Activated CD8-positive, alpha-beta memory T cell treated with anti-CD3 and anti-CD28 coated beads for 48 hours (primary cell): ENCODE data around the gene ST8SIA6.

Experiments used
- DNase-seq, 3 experiments: peaks; one replicate each; pipeline ENCODE4 v3.0.0-alpha.2; 2020; ENCODE audit warnings: low read depth in 2 of 3, low spot score in 2 of 3

The ST8SIA6 gene

DNA sequence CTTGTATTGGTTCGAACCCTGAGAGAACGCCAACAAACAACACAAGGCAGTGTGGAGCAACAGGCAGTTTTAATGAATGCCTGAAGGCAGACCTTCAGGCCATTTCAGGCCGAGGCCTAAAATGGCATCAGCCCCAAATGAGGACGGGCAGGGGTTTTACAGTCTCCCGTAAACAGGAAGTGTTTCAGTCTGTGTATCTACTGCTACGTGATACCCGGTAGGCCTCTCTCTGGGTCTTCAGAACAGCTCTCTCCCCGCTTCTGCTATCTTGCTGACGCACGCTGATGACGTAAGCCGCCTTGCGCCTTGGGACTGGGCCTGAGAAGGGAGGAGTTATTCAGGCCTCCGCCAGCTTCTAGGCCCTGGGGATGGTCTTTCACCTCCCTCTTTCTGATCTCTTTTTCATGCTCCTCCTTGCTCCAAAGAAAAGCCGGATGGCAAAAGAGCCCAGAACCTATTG is 67.7 kb downstream of the ST8SIA6 start:
- DNase-seq: no peak

DNA sequence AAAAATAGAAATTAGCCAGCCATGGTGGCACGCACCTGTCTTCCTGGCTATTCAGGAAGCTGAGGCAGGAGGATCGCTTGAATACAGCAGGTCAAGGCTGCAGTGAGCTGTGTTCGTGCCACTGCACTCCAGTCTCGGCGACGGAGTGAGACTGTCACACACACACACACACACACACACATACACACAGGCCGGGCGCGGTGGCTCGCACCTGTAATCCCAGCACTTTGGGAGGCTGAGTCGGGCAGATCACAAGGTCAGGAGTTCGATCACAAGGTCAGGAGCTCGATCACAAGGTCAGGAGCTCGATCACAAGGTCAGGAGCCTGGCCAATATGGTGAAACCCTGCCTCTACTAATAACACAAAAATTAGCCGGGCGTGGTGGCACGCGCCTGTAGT is 68.4 kb downstream of the ST8SIA6 start:
- DNase-seq: no peak

GRCh38 chr10:17385066-17385465 is 69.3 kb downstream of the ST8SIA6 start:
- no peak for DNase-seq

- DNase-seq: no peak
These were observed 70.4 kb downstream of the ST8SIA6 start for GRCh38 chr10:17383801-17384555.

- DNase-seq: no peak
These were observed 72.8 kb downstream of the ST8SIA6 start for GRCh38 chr10:17381502-17382142.

DNA sequence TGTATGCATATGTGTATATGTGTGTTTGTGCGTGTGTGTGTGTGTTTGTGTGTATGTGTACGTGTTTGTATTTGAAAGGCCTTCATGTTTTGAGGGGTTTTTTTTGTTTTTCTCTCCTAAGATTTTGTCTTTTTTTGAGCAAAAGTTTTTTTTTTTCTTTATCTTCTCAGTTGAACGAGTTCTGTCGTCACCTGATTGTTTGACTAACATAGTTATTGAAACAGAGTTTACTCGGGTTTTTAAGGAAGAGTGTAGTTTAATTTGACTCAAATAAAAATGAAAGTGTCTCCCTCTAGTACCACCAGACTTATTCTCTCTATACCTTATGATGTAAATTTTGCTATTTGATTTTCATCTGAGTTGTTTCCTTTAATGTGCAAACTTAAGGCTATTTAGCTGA is 73.5 kb downstream of the ST8SIA6 start:
- no peak for DNase-seq

DNA sequence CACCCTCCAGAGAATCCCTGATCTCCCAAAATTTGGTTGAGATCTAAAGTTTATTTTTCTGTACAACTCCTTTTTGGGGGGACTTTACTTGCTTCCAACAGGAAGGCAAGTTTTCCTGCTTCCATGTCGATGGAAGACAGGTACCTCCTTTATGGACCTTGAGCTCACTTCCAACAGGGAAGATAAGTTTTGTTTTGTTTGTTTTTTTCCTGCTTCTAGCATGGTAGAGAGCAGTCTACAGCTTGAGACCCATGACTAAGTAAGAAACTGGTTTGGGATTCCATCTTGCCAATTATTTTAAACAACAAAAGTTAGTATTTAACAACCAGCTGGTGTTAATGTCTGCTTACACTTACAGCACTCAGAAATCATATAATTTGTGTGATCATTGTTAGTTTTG is 74.4 kb downstream of the ST8SIA6 start:
- no peak for DNase-seq

- no peak for DNase-seq
These were observed 75.2 kb downstream of the ST8SIA6 start for GRCh38 chr10:17379151-17379690.

DNA sequence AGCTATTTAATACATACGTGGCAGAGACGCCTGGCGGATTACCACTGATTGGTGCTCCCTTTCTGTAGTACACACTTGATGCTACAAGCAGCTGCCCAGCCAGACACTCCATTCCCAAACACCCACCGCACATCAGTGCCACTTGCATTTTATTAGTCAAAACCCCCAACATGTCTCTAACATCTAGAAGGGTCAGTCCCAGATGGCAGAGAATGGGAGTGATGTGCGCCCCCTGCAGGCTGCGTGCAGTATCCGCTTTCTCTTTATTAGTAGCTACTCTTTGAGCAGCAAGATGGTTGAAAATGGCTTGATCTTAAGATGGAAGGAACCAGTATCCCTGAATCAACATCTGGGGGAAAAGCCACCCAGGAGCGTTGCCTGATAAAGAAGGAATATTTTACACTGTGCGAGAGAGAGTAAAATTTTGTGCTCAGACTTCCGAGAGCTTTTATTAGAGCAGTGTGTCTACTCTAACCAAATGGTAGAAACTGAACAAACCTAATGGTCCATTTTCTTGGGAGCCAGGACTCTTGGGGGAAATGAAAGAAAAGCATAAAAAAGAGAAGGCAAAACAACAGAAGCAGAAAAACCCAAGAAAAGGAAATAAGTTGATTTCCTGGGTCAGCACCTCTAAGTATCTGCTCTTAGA is 78.3 kb downstream of the ST8SIA6 start:
- DNase-seq: peak in 2 of 3 experiments; percentile 12 to 25

DNA sequence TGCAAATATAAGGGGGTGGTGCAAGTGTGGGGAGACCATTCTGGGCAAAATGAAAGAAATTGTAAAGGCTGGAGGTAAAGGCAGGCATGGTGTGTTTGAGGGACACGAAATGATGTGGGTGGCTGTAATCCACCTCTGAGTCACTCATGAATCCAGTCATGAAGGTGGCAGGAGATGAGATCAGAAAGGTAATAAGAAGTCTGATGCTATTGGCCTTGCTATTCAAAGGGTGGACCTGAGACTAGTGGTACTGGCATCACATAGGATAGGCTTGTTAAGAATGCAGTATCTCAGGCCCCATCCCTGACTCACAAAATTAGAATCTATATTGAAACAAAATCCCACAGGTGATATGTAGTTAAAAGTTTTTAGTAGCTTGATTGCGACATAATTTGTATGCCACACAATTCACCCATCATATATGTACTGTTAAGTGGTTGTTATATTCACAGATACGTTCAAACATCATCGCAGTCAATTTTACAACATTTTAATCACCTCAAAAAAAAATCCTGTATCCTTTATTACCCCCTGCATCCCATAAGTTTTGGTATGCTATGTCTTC is 85.6 kb downstream of the ST8SIA6 start:
- DNase-seq: no peak

DNA sequence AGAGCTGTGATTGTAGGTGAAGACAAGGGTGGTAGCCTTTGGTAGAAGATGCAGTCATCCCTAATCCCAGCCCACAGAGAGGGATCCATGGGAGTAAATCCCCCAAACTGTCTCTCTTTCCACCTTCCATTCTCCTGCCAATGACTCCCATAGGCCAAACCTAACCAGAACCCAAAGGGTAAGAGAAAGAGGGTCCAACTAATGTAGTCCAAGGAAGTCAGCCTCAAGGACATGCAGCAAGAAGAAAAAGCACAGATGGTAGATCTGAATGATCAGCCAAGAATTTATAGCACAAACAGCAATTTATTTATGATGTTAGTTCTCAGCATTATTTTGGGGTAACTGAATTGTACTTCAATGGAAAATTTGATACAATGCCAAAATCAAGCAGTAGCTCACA is 87.7 kb downstream of the ST8SIA6 start:
- no peak for DNase-seq

DNA sequence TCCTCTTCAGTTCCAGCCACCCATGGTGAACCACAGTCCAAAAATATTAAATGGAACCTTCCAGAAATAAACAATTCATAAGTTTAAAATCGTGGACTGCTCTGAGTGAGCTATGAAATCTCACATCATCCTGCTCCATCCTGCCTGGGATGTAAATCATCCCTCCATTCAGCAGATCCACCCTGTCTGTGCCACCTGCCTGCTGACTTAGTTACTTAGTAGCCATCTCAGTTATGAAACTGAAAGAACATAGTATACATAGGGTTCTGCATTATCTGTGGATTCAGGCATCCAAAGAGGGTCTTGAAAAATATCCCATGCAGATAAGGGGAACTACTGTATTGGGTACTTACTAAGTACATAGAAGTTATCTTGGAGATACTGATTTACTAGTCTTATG is 89.0 kb downstream of the ST8SIA6 start:
- DNase-seq: no peak

- DNase-seq: no peak
These were observed 95.9 kb downstream of the ST8SIA6 start for GRCh38 chr10:17358461-17358860.

DNA sequence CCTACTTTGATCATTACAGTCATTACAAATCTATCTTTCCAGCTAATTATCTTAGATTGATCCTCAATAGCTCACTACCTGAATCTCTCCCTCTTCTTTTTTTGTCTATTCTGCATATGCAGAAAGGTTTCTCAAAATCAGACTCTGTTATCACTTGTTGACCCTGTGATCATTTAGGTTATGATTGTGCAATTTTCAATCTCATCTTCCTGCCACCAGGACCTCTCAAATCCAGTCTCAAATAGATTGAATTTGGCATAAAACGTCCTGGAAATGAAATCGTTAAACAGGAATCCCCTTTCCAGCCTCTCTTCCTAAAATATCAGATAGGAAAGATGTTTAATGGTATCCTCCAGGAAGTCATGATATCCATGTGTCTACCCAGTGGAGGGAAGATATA is 96.6 kb downstream of the ST8SIA6 start:
- DNase-seq: no peak

- no peak for DNase-seq
These were observed 97.6 kb downstream of the ST8SIA6 start for GRCh38 chr10:17356820-17357219.

- DNase-seq: no peak
These were observed 99.6 kb downstream of the ST8SIA6 start for GRCh38 chr10:17354781-17355180.

DNA sequence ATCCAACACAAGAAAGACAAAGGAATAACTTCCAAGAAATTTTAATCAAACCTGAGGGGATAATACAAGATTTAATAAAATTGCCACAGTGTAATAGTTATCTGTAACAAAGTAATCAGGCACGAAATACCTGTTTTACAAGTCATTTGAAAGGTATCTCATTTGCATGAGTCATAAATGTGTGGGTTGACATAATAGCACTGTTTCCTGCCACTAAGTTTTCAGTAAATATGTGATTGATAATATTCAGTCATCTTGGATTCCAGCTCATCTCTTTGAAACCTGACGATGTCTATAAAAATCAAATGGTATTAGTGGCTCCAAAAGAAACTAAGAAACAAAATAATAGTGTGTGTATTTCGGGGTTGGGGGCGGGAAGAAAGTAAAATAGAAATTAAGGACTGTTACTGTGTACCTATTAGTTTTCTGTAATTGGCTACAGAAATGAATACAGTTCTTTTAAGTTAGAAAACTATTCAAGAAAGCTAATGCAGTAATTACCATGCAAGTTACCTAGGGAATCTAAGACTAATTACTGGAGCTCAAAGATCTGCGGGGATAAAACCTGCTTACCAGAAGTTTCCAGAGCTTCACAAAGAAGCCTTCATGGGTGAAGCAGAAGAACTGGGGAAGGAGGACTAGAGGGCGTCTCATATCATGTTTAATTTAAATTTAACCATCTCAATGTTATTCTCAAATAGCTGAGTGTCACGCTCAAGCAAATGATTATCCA is 100.7 kb downstream of the ST8SIA6 start:
- no peak for DNase-seq

DNA sequence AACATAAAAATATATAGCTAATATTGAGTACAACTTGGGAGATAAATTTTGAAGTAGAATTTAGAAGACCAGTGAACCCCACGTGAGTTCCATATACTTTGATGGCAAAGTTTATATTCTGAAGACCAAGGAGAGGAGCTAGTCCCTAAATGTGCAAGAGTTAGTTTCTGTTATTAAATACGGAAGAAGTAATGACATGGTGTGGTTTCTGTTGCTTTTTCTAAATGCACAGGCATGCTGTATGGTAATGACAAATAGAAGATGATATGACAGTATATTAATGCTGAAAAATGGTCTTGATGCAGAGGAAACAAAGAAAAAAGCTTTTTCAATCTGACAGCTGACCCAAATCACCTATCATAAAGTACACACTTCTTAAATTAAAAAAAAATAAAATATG is 101.8 kb downstream of the ST8SIA6 start:
- DNase-seq: no peak

- DNase-seq: no peak
These were observed 102.9 kb downstream of the ST8SIA6 start for GRCh38 chr10:17351506-17351905.

DNA sequence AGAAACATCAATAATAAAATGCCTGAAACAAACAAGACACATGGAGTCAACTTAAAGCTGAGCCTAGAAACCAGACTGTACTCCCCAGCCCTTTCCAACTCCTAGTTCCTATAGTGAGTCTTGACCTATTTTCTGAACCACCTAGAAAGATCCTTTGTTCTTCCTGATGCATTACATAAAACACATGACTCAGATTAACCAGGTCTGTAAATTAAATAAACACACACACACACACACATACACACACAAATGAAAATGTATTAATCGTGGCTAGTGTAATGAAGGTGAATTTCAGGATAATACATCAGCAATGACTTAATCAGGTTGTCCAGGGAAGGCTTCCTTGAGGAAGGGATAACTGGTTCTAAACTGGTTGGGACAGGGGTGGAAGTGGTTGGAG is 104.7 kb downstream of the ST8SIA6 start:
- DNase-seq: no peak
